NCI-H2227 (cell line): ENCODE measurements around the gene PTPN22.

ENCODE experiments used
- DNase-seq: peaks from one replicate; lab custom pipeline; 2025; ENCODE audit not compliant: unreplicated experiment; lab: John Stamatoyannopoulos, UW

PTPN22 gene

GRCh38 chr1:113804421-113805255 is 66.9 kb downstream of the PTPN22 start:
- DNase-seq = no peak

DNA sequence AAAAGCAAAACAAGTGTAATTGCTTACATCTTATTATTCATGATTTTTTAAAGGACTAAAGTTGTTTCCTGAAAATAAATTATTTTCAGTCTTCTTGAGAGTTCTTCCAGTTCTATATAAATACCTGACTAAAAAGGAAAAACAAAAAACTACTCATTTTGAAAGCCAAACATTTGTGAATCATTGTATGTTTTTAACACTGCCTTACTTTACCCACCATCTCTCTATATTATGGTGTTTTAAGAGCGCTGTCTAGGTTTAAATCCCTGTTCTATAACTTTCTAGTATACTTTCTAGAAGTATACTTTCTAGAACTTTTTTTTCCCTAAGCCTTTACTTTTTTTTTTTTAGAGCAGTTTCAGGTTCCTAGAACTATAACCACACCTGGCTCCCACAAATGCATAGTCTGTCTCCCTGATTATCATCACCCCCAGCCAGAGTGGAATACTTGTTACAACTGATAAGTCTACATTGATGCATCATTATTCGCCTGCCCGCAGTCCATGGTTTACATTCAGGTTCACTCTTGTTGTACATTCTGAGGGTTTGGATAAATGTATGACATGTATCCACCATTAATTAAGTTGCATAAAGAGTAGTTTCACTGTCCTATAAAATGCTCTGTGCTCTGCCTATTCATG is 69.0 kb downstream of the PTPN22 start:
- no peak for DNase-seq

DNA sequence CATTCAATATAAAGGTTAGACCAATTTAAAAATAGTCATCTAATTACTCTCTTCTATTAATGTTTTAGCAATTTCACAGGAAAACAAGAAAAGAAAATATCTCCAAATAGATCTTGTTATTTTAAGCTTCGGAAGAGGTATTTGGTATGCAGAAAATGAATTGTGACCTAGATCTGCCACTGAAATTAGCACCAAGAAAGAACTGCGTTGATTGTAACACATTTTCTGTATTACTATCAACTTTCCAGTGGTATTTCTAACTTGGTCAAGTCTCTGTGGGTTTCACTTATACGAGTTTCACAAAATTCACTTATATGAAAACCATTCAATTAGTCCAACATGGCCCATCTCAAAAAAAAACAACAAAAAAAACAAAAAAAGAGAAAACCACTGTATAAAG is 71.0 kb downstream of the PTPN22 start:
- no peak for DNase-seq

- DNase-seq = no peak
Observed at GRCh38 chr1:113797472-113797871, 74.0 kb downstream of the PTPN22 start.

- no peak for DNase-seq
Observed at GRCh38 chr1:113793878-113794834, 77.4 kb downstream of the PTPN22 start.

DNA sequence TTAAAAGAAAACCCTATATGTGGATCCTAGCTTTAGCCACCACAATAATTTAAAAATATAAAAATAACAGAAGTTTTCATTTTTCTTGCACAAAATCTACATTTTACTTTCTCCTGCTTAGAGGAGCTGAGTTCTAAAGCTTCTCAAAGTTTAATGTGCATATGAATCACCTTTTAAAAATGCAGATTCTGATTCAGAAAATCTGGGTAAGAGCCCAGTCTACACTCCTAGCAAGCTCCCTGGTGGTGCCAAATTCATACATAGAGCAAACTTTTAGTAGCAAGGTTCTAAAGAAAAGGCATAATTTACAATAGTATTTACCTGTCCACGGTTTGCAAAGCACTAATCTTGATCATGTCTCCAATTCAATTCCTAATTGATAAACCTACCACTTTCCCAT is 78.5 kb downstream of the PTPN22 start:
- DNase-seq = no peak

DNA sequence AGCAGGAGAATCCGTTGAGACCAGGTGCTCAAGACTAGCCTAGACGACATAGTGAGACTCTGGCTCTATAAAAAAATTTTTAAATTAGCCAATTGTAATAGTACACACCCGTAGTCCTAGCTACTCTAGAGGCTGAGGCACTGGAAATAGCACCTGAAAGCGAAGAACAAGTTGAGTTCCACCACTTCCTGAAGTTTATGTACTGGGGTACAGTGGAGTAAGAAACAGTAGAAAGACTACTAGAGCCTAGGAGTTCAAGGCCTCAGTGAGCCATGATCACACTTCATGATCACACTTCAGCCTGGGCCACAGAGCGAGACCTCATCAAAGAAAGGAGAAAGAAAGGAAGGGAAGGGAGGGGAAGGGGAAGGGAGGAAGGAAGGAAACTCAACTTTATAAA is 79.0 kb downstream of the PTPN22 start:
- DNase-seq = no peak

GRCh38 chr1:113788802-113789201 is 82.7 kb downstream of the PTPN22 start:
- no peak for DNase-seq

- DNase-seq = no peak
Observed at GRCh38 chr1:113787663-113788062, 83.8 kb downstream of the PTPN22 start.

DNA sequence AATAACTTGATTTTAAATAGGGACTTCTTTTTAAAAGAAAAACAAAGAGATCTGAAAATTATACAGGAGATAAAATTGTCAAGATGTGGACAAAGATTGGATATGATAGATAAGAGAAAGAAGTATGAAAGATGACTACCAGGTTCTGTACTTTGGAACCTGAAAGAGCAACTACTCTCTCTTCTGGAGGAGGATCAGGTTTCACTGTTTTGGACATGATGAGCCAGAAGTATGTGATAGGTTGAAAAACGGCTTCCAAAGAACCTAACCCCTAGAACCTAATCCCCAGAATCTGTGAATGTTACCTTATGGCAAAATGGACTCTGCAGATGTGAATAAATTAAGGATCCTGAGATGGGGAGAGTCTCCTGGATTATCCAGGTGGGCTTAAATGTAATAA is 85.4 kb downstream of the PTPN22 start:
- no peak for DNase-seq

DNA sequence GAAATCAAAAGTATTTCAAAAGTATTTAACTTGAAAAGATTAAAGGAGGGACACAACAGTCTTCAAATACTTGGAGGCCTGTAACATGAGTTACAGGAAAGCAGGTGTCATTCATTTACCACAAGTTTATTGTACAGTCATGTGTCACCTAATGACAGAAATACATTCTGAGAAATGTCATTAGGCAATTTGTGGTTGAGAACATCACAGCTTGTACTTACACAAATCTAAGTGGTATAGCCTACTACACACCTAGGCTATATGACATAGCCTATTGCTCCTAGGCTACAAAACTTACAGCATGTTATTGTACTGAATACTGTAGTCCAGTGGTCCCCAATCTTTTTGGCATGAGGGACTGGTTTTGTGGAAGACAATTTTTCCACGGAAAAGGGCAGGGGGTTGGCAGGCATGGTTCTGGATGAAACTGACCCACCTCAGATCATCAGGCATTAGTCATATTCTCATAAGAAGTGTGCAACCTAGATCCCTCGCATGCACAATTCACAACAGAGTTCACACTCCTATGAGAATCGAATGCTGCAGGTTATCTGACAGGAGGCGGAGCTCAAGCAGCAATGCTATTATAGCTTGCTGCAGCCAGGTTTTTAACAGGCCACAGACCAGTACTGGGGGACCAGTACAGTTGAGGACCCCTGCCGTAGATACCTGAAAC is 87.3 kb downstream of the PTPN22 start:
- DNase-seq = no peak

DNA sequence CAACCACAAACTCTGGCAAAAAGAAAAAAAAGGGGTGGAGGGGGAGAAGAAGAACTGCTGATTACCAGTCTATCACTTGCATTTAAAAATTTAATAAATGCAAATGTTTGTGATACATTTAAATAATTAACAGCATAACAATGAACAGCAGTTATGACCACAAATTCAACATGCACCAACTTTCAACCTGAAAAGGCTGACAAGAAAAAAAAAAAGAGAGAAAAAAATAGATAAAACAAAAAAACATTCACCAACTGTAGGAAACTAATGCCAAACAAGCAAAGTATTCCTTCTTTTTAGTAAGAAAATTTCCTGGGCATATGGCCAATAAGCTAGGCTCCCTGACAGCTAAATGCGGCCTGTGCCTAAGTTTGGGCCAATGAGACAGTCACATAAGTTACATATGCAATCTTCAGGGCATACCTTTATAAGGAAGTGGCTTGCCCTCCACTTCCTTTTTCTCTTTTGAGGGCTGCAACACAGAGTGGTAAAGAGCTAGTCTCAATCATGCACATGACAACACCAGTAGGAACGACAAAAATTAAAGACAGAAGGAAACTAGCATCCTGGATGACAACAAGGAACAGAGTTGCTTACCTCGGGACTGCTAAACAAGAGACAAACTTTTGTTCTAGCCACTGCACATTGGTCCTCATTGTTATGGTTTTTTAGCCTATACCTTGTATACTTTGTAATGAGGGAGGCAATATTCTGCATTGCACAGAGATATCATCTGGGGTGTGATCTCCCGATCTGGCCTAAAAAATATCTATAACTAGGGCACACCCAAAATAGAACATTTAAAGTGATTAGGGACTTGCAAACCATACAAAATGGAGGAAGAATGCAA is 88.0 kb downstream of the PTPN22 start:
- no peak for DNase-seq

- DNase-seq = no peak
Observed at GRCh38 chr1:113782406-113782805, 89.1 kb downstream of the PTPN22 start.

DNA sequence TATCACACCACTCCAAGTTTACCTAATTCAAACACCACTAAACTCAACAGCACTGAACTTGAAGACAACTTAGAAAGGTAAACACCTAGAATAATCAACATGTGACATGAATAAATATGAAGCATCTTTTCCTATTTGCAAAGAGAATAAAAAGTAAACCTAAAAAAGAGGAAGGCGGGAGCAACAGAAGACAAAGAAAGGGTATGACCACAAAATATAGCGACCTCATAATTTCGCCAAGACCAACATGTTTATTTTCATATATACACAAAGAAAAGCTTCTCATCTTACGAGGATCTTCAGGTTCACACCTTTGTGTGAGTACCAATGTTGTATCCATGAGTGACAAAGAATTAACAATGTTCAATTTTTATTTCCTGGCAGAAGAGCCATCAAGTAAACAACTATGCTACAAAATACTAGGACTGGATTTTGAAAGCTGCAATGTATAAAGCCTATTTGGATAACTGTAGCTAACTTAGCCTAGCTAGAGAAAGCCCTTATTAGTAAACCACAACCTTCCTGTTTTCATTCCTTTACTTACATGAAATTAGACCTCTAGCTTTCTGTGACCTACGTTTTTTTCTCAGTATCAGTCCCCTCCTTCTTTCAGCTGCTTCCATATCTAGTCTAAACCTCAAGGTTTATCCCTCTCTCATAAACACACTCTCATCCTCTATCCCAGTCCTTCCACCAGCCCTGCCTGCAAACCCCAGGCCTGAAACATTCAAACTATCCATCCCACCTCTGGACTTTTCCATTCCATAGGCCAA is 91.0 kb downstream of the PTPN22 start:
- DNase-seq = no peak

- DNase-seq = no peak
Observed at GRCh38 chr1:113779542-113779941, 92.0 kb downstream of the PTPN22 start.

- no peak for DNase-seq
Observed at GRCh38 chr1:113777561-113777960, 94.0 kb downstream of the PTPN22 start.

DNA sequence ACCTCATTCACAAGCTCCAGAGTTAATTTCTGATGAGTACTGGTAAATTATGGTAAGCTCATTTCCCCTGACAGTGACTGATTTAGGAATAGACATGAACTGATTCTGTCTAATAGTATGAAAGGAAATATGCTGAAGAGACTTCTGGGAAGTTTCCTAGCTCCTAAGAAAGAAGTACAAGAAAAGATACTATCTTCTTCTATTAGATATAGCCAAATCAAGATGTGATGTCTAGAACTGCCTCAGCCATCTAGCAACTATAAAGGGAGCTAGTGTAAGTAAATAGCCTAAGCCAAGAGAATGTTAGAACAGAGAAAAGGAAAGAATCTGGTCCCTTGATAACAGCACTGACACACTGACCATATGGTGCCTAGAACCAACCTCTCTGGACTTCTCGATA is 101.5 kb downstream of the PTPN22 start:
- DNase-seq = no peak

GRCh38 chr1:113769601-113769970 is 101.9 kb downstream of the PTPN22 start:
- no peak for DNase-seq

GRCh38 chr1:113768916-113769600 is 102.5 kb downstream of the PTPN22 start:
- DNase-seq = no peak
